Keratinocyte (primary cell): ENCODE data around the gene MLXIP. TPM values are rescaled to one million over a fixed set of nuclear protein-coding genes. Genes with fewer than 3 reads are reported as not detected.

ENCODE experiments used
- DNase-seq: peaks from one replicate; pipeline ENCODE4 v3.0.0-alpha.2; 2011; ENCODE audit warnings: low read depth, missing footprints, low spot score
- FAIRE-seq: peaks from 2 replicates; lab custom pipeline; 2011; peaks lifted over from hg19 to GRCh38; lab: Jason Lieb, UNC
- H2AFZ ChIP-seq: 2 replicates; pipeline ENCODE4 v1.6.0; 2012; ENCODE audit warnings: low read length, control low read depth, inconsistent platforms; ENCODE audit not compliant: control insufficient read depth
- H3K27ac ChIP-seq: 2 replicates; pipeline ENCODE4 v1.5.1; 2011; ENCODE audit warnings: low read length; ENCODE audit not compliant: control insufficient read depth, insufficient read depth
- H3K27me3 ChIP-seq: 3 replicates; pipeline ENCODE4 v1.6.0; 2011; ENCODE audit warnings: low read length; ENCODE audit not compliant: control insufficient read depth, insufficient read depth; ENCODE audit errors: extremely low read depth
- H3K36me3 ChIP-seq, 2 experiments: 2 replicates in 1 of 2; 3 replicates in 1 of 2; pipeline ENCODE4 v1.5.1; 2011; ENCODE audit warnings: low read length in 2 of 2, mild to moderate bottlenecking in 1 of 2; ENCODE audit not compliant: control insufficient read depth in 2 of 2, insufficient read depth in 2 of 2; ENCODE audit errors: extremely low read depth in 1 of 2
- H3K4me1 ChIP-seq: 3 replicates; pipeline ENCODE4 v1.5.1; 2011; ENCODE audit warnings: low read length; ENCODE audit not compliant: control insufficient read depth, insufficient read depth; ENCODE audit errors: extremely low read depth
- H3K4me2 ChIP-seq: 3 replicates; pipeline ENCODE4 v1.6.0; 2011; ENCODE audit warnings: low read depth, low read length; ENCODE audit not compliant: control insufficient read depth, insufficient read depth; ENCODE audit errors: extremely low read depth
- H3K4me3 ChIP-seq, 3 experiments: fragments of 200-600 bp in 1 of 3; sonication (generic) in 1 of 3; 2 replicates in 2 of 3; 3 replicates in 1 of 3; pipeline ENCODE4 v1.5.1; 2011 to 2016; ENCODE audit warnings: low read length in 3 of 3, mild to moderate bottlenecking in 3 of 3, control low read depth in 2 of 3, inconsistent platforms in 1 of 3, low read depth in 1 of 3, mixed read lengths in 1 of 3, mixed run types in 1 of 3, moderate library complexity in 1 of 3; ENCODE audit not compliant: control insufficient read depth in 2 of 3, insufficient read depth in 2 of 3; ENCODE audit errors: extremely low read depth in 1 of 3
- H3K79me2 ChIP-seq: 2 replicates; pipeline ENCODE4 v1.6.0; 2012; ENCODE audit warnings: low read length; ENCODE audit not compliant: control insufficient read depth, insufficient read depth
- H3K9ac ChIP-seq: 3 replicates; pipeline ENCODE4 v1.6.0; 2011; ENCODE audit warnings: low read length; ENCODE audit not compliant: control insufficient read depth, insufficient read depth; ENCODE audit errors: extremely low read depth
- H3K9me1 ChIP-seq: 3 replicates; pipeline ENCODE4 v1.6.0; 2011; ENCODE audit warnings: low read length; ENCODE audit not compliant: control insufficient read depth, insufficient read depth; ENCODE audit errors: extremely low read depth
- H3K9me3 ChIP-seq: 2 replicates; pipeline ENCODE4 v1.5.1; 2012; ENCODE audit warnings: low read depth, low read length; ENCODE audit not compliant: control insufficient read depth
- H4K20me1 ChIP-seq: 3 replicates; pipeline ENCODE4 v1.6.0; 2011; ENCODE audit warnings: low read length; ENCODE audit not compliant: control insufficient read depth, insufficient read depth; ENCODE audit errors: extremely low read depth
- CTCF ChIP-seq, 3 experiments: IDR thresholded peaks in 1 of 3; conservative IDR thresholded peaks in 1 of 3; optimal IDR thresholded peaks in 1 of 3; 2 replicates in 2 of 3; 3 replicates in 1 of 3; pipeline versions ENCODE3 to v1.5.1; 2011; ENCODE audit warnings: low read length in 3 of 3, mild to moderate bottlenecking in 3 of 3, moderate library complexity in 2 of 3, control low read depth in 1 of 3, inconsistent platforms in 1 of 3; ENCODE audit not compliant: insufficient read depth in 2 of 3; ENCODE audit errors: extremely low read depth in 1 of 3
- EZH2 ChIP-seq: IDR thresholded peaks from one replicate; pipeline ENCODE4 v1.6.1; 2012; ENCODE audit warnings: inconsistent platforms, mild to moderate bottlenecking, low read length, moderate library complexity
- dilution Hi-C: fragments of 300-500 bp; cut with MboI; formaldehyde crosslinking; loops from one replicate; pipeline ENCODE4 v1.7.0; 2020; ENCODE audit warnings: low sequenced_read_pairs; ENCODE audit not compliant: extremely low pct_ligation_motif_present
- polyA plus RNA-seq, 5 experiments: library from polyadenylated mRNA; depleted of rRNA in 3 of 5; stranded (reverse) in 3 of 5; stranded (forward) in 1 of 5; unstranded in 1 of 5; fragments of >200 nt; gene quantifications; 1 replicate in 1 of 5; 2 replicates in 3 of 5; 3 replicates in 1 of 5; pipeline versions ENCODE4 v1.2.1 to v1.2.3, GENCODE V29; 2011 to 2012; ENCODE audit warnings: missing spikeins in 2 of 5, low read depth in 1 of 5, low replicate concordance in 1 of 5

Gene MLXIP
- polyA plus RNA-seq, 1 donor (not counting 4 experiments of a cell fraction or from before 2014, with no cell fraction given) = 5.5 TPM

- Histone ChIP-seq H3K27me3 (no peaks in the 10 kb centered on the region), H3K79me2 (peaks cover 66% of the 10 kb centered on the region), H3K4me1 (peaks cover 38% of the 10 kb centered on the region), H3K9ac (no peak overlapping the region), H3K36me3 (peaks cover 0 to 6% of the 10 kb centered on the region in 2 experiments), H3K27ac (no peak overlapping the region), H3K4me2 (no peak overlapping the region), H2AFZ (no peak overlapping the region), H3K9me3 (no peaks in the 10 kb centered on the region), H4K20me1 (peaks cover 2% of the 10 kb centered on the region), H3K4me3 (no peak overlapping the region), H3K9me1 (peaks cover 2% of the 10 kb centered on the region)
- TF ChIP-seq CTCF (optimal IDR thresholded peaks at IDR 0.05 in 1 of 3, IDR thresholded peaks at IDR 0.05 in 1 of 3, conservative IDR thresholded peaks at IDR 0.05 in 1 of 3; ENCODE audit: extremely low read depth in 1 of 3, insufficient read depth in 2 of 3, low read length in 3 of 3) (no peak), EZH2 (no peak)
- dilution Hi-C loops = no loop called here
- FAIRE-seq (no peak), DNase-seq (no peak)
Observed at GRCh38 chr12:122100568-122100967, 22.0 kb downstream of the MLXIP start.

- peaks cover 0 to 6% of the 10 kb centered on the region in 2 experiments for H3K36me3 ChIP-seq
- H3K9me1 ChIP-seq = peaks cover 7% of the 10 kb centered on the region
- H3K4me2 ChIP-seq = no peak overlapping the region
- DNase-seq (no peak), FAIRE-seq (no peak)
- H3K79me2 ChIP-seq = peaks cover 80% of the 10 kb centered on the region
- TF ChIP-seq CTCF (optimal IDR thresholded peaks at IDR 0.05 in 1 of 3, IDR thresholded peaks at IDR 0.05 in 1 of 3, conservative IDR thresholded peaks at IDR 0.05 in 1 of 3; ENCODE audit: extremely low read depth in 1 of 3, insufficient read depth in 2 of 3, low read length in 3 of 3) = no peak
- TF ChIP-seq EZH2 = no peak
- H3K9ac ChIP-seq = no peak overlapping the region
- no peak overlapping the region for H2AFZ ChIP-seq
- H3K27me3 ChIP-seq = no peaks in the 10 kb centered on the region
- H4K20me1 ChIP-seq = peaks cover 4% of the 10 kb centered on the region
- no peak overlapping the region for H3K4me3 ChIP-seq
- dilution Hi-C loops = no loop called here
- H3K27ac ChIP-seq = no peak overlapping the region
- H3K4me1 ChIP-seq = peaks cover 33% of the 10 kb centered on the region
- no peaks in the 10 kb centered on the region for H3K9me3 ChIP-seq
Observed at GRCh38 chr12:122102331-122102730, 23.8 kb downstream of the MLXIP start.
